HUDEP-2 (cell line): ENCODE results near the gene STAT3.
"Not testable (repeated sequence)": the region's sequence is repeated elsewhere in the genome, so short reads cannot be mapped to it uniquely, and the experiment has no call there.

Source experiments
- DNase-seq, 76 experiments: peaks; one replicate each; lab custom pipeline; 2025; ENCODE audit not compliant: unreplicated experiment in 76 of 76; lab: John Stamatoyannopoulos, UW

The STAT3 gene

DNA sequence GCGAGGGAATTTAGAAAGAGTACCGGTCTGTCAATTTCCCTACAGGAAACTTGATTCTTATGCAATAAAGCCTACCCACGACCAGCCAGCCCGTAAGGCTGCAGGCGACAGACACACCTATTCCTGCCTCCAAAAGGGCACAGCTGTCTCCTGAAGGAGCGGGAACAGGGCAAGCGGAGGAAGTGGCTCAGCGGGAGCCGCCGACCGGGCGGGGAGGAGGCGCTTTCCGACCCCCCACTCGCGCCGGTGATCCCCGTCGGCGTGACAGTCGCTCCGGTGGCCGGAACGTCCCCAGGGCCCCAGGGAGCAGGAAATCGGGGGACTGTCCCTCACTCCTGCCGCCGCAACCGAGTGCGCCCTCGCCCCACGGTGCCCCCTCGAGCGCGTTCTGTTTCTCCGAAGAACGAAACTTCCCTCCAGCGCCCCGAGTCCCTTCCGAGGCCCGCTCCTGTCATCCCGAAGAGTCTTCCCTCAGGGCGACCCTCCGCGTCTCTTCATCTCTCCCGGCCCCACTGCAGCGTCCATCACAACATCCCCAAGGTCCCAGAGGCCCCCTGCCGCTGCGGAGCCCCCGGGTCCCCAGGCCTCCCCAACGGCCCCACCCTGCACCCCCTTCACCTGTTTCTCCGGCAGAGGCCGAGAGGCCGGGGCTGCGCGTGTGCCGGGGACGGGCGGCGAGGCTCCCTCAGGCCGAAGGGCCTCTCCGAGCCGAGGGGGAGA, 421 bp downstream of the STAT3 start:
- DNase-seq, result peak in 2 of 76 experiments; percentile 20 to 28

- DNase-seq, result peak in 22 of 76 experiments; percentile 9 to 69 (median 38)
These were observed 1.2 kb downstream of the STAT3 start for GRCh38 chr17:42386777-42387657.

DNA sequence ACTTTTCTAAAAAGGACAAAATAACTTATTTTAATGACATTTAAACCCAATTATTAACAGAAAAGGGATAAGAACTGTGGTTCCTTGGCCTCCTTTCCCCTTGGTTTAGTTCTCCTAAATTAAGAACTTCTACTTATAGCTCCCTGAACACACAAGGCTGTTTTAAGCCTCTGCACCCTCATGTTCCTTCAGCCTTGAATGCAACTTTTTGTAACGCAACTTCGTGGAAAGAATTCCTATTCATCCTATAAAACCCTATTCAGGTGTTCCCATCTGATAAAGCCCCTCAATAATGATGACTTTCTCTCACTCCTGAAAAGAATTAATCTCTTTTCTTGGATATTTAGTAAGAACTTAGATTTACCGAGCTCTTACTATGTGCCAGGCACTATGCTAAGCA, 6.3 kb downstream of the STAT3 start:
- no peak for DNase-seq

DNA sequence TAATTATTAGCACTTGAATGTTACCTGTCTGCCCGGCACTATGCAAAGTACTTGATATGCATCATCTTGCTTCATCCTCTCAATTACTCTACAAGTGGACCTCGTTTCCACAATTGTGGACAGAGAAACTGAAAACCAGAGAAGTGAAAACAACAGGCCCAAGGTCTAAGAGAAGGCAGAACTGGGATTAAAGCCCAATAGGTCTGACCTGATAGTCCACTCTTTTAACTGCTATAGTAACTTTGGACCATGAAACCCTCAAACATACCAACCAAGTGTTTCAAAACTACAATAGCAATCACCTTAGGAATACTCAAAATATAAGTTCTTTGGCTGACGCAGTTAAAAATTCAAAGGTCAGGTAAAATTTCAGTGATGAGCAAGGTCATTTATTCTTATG, 7.3 kb downstream of the STAT3 start:
- no peak for DNase-seq

GRCh38 chr17:42378959-42379594, 9.2 kb downstream of the STAT3 start:
- no peak for DNase-seq

DNA sequence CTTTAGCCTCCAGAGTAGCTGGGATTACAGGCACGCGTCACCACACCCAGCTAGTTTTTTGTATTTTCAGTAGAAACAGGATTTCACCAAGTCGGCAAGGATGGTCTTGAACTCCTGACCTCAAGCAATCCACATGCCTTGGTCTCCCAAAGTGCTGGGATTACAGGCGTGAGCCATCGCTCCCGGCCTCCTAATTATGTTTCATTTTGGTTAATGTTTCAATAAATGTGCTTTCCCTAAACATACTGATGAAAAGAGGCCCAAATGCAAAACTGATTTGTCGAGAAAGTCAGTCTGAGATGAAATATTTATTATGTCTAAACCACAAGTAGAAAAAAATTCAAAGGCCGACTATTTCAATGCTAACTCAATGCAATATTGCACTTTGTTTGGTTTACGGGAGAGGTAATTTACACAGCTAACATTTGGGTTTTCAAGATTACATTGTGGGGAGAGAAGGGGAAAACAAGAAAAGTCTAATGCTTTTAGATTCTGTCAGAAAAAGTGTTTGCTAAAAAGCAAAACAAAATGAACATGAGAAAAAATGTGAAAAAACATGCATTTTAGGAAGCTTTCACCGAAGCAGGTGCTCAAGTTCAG, 9.8 kb downstream of the STAT3 start:
- no peak for DNase-seq

DNA sequence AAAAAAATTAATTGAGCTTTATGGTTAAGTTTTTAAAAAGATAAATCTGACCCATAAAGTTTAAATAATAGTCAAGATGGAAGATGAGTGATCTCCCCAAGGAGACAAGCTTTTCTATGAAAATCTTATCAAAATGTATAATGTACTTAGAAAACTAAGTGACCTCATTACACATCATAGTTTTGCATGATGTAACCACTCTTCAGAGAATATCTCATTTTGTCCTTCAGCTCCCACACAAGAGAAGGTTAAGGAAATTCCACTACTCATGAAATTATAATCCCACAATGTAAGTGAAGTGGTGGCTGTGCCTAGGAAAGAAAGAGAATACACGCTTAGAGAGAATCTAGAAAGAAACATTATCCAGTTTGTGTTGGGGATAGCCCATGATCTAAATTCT, 14.3 kb downstream of the STAT3 start:
- no peak for DNase-seq

DNA sequence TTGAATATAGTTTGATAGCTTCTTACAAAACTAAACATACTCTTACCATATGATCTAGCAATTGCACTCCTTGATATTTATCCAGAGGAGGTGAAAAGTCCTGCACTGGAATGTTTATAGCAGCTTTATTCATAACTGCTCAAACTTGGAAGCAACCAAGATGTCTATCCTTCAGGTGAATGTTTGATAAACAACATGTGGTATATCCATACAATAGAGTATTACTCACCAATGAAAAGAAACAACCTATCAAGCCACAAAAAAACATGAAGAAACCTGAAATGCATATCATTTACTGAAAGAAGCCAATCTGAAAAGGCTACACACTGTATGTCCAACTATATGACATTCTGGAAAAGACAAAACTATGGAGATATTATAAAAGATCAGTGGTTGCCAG, 16.1 kb downstream of the STAT3 start:
- no peak for DNase-seq

DNA sequence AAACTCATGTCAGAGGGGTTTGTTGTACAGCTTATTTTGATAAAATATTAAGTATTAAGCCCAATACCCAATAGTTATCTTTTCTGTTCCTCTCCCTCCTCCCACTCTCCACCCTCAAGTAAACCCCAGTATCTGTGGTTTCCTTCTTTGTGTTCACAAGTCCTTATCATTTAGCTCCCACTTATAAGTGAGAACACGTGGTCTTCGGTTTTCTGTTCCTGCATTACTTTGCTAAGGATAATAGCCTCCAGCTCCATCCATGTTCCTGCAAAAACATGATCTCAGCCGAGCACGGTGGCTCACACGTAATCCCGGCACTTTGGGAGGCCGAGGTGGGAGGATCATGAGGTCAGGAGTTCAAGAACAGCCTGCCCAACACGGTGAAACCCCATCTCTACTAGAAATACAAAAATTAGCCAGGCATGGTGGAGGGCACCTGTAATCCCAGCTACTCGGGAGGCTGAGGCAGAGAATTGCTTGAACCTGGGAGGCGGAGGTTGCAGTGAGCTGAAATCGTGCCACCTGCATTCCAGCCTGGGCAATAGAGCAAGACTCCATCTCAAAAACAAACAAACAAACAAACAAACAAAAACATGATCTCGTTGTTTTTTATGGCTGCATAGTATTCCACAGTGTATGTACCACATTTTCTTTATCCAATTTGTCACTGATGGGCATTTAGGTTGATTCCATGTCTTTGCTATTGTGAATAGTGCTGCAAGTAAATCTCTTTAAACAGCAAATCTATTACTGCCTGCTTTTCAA, 19.3 kb downstream of the STAT3 start:
- DNase-seq, result peak in 4 of 76 experiments; percentile 7 to 45 (median 10)

DNA sequence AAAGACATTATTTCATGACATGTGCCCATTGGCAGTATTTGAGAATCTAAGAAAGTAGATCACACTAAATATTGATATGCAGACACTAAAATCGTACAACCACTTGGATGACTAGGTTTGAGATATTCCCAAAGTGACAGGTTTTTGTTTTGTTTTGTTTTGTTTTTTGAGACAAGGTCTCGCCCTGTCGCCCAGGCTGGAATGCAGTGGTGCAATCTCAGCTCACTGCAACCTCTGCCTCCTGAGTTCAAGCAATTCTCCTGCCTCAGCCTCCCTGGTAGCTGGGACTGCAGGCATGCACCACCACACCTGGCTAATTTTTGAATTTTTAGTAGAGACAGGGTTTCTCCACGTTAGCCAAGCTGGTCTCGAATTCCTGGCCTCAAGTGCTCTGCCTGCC, 19.9 kb downstream of the STAT3 start:
- DNase-seq, result not testable (repeated sequence)

DNA sequence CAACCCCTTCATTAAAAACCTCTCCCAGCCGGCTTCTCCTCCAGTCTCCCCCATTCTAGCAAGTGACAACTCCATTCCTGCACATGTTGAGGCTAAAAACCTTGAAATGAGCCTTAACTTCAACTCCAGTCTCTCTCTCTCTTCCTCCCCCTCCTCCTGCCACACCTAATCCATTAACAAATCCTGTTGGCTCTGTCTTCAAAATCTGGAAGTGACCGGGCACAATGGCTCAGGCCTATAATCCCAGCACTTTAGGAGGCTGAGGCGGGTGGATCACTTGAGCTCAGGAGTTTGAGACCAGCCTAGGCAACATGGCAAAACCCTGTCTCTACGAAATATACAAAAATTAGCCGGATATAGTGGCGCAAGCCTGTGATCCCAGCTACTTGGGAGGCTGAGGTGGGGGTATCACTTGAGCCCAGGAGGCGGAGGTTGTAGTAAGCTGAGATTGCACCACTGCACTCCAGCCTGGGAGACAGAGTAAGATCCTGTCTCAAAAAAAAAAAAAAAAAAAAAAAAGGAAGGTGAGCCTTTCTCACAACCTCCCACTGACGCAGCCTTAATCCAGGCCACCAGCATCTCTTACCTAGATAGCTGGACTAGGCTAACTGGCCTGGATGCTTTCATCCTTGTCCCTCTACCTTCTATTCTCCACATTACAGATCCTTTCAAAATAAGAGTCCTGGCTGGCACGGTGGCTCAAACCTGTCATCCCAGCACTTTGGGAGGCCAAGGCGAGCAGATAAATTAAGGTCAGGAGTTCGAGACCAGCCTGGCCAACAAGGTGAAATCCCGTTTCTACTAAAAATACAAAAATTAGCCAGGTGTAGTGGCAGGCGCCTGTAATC, 21.8 kb downstream of the STAT3 start:
- DNase-seq, result not testable (repeated sequence)

- peak in 3 of 76 experiments; percentile 2 to 9 (median 3) for DNase-seq
These were observed 23.1 kb downstream of the STAT3 start for GRCh38 chr17:42365136-42365535.

DNA sequence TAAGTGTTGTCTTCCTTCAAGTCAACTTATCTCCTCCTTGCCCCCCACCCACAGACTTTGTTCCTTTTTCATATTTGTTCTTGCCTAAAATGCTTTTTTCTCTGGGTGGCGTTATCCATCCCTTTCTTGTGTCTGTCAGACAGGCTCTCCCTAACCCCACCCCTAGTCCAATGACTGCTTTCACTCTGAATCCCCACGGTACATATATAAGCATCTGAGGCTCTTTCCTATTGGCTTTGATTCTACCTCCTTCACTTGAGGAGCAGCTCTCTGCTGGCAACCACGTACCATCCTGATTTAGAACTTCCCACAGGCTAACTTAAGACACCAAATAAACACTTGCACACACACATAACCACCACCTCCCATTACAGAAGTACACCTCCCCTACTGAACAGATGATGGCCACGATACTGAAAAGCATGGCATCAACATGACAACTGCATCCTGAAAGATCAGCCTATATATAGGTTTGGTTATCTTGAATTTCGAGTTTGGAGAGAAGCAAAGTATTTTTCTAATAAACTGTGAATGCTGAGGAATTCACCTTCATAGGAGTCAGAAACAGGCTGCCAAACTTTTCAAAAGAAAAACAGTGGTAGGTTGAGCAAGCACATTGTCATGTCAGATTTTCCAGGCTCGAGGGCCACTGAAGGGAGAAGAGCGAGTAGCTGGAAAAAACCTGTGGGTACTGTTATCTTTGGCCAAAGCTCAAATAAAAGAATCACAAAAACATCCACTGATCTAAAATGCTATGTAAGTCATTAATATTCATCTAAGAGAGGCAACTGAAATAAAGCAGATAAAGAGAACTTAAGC, 24.3 kb downstream of the STAT3 start:
- DNase-seq, result peak in 1 of 76 experiments; percentile 26

DNA sequence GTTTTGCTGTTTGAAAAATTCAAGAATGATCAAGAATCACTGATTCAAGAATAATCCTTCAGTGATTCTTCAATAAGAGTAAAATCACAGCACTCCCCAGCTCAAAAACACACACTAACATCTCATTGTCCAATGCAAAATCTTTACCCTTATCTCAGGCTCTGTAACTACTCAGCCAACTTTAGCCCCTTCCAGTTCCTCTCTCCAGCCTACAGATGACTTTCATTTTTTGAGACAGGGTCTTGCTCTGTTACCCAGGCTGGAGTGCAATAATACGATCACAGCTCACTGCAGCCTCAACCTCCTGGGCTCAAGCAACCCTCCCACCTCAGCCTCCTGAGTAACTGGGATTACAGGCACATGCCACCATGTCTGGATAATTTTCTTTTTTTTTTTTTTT, 25.0 kb downstream of the STAT3 start:
- DNase-seq, result no peak

DNA sequence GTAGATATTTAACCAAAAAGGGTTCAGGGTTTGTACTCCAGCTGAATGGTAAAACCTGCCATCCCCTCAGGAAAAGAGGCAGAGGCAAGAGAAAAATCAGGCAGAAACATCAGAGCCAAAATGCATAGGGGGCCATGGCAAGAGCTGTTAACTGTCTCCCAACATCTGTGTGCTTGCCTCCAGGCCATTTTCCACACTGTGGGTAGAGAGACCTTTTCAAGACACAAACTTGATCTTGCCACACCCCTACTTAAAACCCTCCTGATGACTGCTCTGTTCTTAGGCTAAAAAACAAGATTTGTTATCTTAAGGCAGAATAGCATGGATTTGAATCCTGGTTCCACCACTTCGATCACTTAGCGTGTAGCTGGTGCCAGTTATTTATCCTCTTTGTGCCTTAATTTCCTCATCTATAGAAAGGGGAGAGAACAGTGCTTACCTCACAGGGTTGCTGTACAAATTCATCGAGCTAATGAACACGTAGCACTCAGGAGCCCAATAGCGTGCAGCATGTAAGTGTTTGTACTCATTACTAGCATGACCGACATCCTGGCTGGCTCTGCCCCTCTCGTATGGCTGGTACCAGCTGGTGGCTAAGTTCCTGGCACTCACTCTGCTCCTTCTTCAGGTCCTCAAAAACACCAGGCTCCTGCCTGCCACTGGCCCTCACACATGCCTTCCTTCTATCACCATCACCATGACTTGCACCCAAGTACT, 25.8 kb downstream of the STAT3 start:
- peak in 4 of 76 experiments; percentile 2 to 30 (median 25) for DNase-seq

GRCh38 chr17:42361781-42362186, 26.5 kb downstream of the STAT3 start:
- DNase-seq, result peak in 2 of 76 experiments; percentile 23 to 33

- not testable (repeated sequence) for DNase-seq
These were observed 27.9 kb downstream of the STAT3 start for GRCh38 chr17:42360388-42360787.

DNA sequence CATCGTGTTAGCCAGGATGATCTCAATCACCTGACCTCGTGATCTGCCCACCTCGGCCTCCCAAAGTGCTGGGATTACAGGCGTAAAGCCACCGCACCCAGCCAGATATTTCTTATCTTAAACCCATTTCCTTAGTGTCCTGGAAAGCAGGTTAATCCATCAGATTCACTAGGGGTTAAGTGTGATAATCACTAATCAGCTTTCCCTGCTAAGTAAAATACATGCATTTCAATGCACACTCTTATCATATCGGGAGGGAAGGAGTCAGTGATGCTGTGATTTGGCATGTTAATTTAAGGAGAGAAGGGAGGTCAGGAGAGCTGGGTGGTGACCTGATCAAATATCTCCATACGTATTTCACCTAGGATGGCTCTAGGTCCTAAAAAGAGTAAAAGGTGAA, 29.1 kb downstream of the STAT3 start:
- DNase-seq, result no peak
